Activated CD4-positive, alpha-beta T cell treated with anti-CD3 and anti-CD28 coated beads, Interleukin-2, amount 50 U/mL, for 4 hours (primary cell): ENCODE results near the gene FAM24B.
"Not testable (repeated sequence)": the region's sequence is repeated elsewhere in the genome, so short reads cannot be mapped to it uniquely, and the experiment has no call there.

Source experiments
- DNase-seq, 2 experiments: peaks; one replicate each; pipeline ENCODE4 v3.0.0-alpha.2; 2020

Gene FAM24B, protein sequence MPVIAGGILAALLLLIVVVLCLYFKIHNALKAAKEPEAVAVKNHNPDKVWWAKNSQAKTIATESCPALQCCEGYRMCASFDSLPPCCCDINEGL

DNA sequence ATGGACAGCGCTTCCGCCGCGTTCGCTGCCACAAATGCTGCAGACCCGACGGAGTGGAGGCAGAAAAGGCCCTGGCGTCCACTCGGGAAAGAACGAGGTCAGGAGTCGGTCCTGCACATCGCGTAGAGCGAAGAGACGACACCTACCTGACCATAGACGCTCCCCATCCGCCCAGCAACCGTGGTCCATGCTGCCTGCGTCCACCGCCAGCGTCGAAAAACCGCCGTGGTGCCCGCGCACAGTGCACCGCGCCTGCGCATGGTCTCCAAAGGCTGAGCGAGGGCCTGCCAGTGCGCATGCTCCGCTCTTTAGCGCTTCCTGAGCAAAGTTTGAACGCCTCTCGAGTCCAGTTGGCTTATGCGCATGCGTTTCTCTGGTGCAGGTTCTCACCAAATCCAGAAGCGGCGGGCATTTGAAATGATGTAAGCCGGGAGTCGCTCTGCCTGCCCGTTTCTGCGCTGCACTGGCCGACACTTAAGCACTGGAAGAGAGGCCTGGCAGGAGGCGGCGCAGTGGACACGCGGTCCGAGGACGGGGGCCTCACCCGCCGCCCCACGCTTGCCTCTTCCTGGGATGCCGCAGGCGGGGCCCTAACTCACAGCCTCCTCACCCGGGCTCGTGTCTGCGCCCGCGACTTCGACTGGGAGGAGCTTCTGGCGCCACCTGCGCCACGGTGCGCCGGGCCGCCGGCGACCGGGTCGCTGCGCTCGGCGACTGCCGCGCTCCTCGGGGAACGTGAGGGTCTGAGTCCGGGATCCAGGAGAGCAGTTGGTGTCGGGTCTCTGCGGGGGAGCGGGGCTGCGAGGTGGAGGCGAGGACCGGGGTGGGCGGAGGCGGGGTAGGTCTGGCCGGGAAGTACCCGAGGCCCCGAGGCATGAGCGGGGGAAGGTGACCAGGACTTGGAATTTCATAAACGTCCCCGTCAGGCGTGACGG lies at the start of gene FAM24B:
Gene FAM24B (minus strand): TSS at position 243 of the 935 bp plus-strand sequence. CDS start 29,066 bp downstream, outside the sequence.
- peak; percentile 90 to 95 for DNase-seq

DNA sequence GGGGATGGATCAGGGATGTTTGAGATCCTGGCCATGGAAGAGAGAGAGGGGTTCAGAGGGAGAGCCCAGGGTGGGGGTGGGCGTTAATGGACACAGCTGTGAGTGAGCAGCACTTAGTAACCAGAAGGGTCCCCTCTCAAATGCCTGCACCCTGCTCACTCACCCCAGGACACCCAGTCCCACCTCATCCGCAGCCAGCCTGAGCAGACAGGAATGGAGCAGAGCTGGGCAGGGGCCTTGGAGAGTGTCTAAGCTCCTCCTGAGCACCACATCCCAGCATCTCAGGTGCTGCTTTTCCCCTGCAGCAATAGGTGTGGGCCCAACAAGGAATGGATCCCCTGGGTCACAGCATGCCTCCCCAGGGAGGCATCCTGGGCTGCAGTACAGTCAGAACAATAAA lies 36.3 kb upstream of the FAM24B start:
- DNase-seq, result no peak

DNA sequence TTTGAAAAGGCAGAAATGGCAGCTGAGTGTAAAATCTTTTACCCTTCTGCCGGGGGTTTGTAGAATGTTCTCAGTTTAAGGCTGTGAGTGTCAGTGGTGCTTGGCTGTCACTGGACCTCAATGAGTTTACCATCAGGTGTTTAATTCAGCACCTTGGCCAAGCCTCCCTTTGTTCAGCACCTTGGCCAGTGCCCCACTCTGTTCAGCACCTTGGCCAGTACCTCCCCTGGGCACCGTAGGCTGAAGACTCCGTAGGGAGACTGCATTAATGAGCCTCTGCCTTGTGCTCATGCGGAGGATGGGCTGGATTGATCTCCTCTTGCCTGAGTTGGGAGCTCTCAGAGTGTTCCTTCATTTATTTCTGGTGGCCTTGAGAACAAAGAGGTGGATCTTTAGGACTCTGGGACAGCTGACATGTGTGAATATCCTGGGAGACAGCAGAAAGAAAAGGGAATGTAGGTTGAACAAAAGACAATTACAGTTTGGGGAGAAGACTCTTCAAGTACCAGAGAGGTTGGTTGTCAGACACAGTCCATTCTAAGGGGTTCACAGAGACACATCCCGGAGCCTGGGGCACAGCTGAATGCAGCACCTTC lies 32.6 kb upstream of the FAM24B start:
- DNase-seq, result peak; percentile 42 to 44

DNA sequence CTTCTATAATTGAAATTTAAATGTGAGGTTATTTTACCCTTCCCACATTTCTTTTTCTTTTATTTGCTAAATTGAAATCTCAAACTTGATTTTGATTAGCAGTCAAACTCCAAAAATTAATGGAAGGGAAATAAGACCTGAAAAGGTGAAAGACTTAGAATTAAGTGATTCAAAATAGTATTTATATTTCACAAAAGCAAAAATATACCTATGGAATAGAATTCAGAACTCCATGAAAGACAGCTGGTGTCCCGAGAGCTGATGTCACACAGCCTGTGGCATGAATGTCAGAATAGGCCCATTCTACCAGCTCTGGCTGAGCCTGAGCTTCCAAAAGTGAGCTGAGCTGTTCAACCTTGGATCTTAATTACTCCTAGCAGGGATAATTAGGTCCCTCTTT lies 30.9 kb upstream of the FAM24B start, which contains the start of gene FAM24A:
Gene FAM24A (plus strand): TSS at position 301 of the 400 bp plus-strand sequence. CDS start 1,025 bp downstream, outside the sequence.
- DNase-seq, result no peak

DNA sequence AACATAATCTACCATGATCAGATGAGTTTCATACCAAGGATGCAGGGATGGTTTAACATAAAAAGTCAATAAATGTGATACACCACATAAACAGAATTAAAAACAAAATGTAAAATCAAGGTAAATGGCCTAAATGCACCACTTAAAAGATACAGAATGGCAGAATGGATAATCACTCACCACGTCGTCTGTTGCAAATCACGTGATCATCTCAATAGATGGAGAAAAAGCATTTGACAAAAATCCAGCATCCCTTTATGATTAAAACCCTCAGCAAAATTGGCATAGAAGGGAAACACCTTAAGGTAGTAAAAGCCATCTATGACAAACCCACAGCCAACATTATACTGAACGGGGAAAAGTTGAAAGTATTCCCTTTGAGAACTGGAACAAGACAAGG lies 24.5 kb upstream of the FAM24B start:
- DNase-seq, result not testable (repeated sequence)

DNA sequence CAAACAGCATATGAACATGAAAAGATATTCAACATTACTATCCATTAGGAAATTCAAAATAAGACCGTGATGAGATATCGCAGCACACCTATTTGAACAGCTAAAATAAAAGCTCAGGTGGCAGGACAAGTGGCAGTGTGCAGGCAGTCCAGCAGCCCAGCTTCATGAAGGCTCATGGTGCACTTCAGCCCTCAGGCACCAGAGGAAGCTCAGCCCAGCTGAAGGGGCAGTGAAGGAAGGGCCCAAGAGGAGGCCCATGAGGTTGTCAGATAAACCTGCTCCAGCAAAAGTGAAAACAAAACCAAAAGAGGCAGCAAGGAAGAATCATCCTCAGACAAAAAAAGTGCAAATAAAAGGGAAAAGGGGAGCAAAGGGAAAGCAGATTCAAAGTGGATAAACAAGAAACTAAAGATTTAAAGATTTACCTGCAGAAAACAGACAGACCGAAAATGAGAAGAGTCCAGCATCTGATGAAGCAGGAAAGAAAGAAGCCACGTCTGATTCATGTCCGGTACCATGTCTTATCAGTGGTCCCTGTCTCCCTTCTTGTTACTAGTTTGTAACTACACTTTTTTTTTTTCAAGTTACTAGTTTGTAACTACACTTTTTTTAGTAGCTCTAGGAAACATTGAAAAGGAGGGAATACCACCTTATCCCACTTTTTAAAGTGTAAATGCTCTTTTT lies 15.0 kb upstream of the FAM24B start:
- DNase-seq, result no peak

DNA sequence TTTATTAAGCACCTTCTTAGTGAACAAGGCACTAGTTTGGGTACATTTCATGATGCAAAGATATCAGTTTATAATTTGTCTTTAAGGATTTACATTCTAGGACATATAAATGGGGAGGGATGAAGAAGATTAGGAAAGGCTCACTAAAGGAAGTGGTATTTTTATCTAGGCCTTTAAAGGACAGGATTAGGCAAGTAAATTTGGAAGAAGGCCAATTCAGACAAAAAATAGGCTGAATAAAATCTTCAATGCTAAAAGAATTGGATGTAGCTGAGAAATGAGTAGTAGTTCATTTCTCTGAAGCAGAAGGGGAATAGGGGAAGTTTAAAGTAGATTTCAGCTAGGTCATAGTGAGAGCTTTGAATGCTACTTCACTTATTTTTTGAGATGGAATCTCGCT lies 4.8 kb upstream of the FAM24B start:
- no peak for DNase-seq

DNA sequence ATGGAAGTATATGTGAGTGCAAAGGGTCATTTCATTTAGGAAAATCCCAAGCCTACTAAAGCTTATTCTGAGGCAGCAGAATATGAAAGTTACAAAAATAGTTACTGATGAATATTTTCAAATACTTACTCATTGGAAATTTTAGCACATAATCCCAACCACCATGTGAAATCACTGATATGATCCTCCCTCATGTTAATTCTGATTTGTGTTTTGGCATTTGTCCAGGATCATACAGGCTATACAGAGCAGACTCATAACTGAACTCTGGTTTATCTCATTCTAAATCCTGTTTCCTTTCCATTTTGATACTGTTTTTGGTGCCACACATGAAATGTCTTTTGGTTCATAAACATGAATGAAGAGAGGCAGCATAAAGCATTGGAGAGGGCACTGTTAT lies 3.4 kb upstream of the FAM24B start:
- DNase-seq, result no peak

DNA sequence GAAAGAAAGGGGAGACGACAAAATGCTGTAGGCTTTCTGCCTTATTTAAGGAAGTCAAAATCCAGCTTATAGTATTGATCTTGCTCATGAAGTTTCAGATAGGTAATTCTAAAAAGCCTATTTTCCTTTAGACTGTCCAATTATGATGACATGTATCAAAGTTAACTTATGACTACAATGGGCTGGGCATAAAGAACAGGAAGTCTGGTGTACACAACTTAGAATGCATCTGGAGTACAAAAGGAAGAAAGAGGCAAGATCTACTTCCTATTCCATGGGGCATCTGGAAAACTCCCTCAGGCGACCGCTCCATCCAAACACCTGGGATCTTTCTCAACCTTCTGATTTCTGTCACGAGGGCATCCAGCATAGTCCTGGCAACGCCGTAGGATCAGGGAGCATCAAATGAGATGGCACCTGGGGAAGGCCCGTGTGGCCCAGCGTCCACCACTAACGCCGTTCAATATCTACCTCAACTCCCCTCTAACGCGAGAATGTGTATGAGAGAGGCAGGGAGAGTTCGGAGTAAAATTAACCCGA lies 512 bp downstream of the FAM24B start:
- no peak for DNase-seq

DNA sequence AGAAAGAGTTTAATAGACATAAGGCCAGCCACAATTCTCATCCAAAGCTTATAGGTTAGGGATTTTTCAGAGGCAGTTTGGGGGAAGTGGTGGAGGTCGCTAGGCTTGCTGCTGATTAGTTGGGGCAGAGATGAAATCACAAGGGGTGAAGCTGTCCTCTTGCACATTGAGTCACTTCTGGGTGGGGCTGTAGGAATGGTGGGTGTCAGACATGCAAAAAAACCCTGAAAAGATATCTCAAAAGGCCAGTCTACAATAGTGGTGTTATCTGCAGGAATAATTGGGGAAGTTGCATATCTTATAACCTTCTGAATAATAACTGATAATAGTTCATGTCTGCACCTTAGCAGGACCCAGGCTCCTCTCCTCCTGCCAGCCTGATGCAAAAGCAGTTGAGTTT lies 2.1 kb downstream of the FAM24B start:
- no peak for DNase-seq

DNA sequence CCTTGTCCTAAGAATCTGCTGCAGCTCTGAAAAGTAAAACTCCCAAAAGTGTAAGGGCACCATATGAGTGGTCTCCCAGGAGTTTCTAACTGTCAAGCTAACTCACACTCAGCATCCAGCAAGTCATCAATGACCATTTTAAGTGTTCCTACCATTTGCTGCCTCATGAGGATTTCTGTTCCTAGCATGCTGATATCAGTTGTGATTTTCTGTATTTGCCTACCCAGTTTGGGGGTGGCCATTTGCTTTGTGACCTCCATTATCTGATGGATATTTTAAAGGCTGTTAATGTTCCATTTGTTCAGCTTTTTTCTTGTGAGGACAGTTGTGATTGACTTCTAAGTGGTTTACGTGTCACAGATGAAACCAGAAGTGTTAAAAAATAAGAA lies 2.9 kb downstream of the FAM24B start:
- DNase-seq, result no peak

DNA sequence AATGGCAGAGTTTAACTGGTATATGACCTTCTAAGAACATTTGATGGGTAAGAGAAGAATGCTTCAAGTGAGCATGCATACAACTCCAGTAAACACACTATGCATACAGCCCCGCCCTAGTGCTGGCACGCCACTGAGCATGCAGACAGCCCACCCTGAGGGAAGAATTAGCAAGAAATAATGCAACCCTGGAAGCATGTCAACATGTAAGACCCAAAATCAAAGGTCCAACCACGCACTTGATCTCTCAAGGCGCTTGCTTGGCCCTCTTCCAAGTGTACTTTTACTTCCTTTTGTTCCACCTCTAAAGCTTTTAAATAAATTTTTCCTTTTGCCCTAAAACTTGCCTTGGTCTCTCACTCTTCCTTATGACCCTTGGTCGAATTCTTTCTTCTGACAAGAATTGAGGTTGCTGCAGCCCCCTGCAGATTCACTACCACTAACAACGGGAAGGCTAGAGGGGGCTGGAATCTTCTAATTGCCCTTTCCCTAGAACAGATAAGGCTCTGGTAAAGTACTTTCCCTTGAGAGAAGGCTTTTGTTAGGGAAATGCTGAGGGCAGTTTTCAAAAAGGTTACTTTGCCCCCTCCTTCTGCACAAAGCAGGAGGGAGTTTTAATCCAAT lies 3.4 kb downstream of the FAM24B start:
- DNase-seq, result no peak

DNA sequence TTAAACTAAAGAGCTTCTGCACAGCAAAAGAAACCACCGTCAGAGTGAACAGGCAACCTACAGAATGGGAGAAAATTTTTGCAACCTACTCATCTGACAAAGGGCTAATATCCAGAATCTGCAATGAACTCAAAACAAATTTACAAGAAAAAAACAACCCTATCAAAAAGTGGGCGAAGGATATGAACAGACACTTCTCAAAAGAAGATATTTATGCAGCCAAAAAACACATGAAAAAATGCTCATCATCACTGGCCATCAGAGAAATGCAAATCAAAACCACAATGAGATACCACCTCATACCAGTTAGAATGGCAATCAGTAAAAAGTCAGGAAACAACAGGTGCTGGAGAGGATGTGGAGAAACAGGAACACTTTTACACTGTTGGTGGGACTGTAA lies 7.4 kb downstream of the FAM24B start:
- DNase-seq, result not testable (repeated sequence)

DNA sequence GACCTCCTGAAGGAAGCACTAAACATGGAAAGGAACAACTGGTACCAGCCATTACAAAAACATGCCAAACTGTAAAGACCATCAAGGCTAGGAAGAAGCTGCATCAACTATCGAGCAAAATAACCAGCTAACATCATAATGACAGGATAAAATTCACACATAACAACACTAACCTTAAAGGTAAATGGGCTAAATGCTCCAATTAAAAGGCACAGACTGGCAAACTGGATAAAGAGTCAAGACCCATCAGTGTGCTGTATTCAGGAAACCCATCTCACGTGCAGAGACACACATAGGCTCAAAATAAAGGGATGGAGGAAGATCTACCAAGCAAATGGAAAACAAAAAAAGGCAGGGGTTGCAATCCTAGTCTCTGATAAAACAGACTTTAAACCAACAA lies 10.6 kb downstream of the FAM24B start:
- not testable (repeated sequence) for DNase-seq

DNA sequence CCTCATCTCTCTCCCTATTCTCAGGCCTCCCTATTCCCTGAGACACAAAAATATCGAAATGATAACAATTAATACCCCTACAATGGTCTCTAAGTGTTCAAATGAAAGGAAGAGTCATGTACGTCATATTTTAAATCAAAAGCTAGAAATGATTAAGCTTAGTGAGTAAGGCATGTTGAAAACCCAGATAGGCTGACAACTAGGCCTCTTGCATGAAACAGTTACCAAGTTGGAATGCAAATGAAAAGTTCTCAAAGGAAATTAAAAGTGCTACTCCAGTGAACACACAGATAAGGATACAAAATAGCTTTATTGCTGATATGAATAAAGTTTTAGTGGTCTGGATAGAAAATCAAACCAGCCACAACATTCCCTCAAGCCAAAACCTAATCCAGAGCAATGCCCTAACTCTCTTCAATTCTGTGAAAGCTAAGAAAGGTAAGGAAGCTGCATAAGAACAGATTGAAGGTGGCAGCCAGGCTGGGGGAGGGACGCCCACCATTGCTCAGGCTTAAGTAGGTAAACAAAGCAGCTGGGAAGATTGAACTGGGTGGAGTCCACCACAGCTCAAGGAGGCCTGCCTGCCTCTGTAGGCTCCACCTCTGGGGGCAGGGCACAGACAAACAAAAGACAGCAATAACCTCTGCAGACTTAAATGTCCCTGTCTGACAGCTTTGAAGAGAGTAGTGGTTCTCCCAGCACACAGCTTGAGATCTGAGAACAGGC lies 12.5 kb downstream of the FAM24B start:
- not testable (repeated sequence) for DNase-seq

DNA sequence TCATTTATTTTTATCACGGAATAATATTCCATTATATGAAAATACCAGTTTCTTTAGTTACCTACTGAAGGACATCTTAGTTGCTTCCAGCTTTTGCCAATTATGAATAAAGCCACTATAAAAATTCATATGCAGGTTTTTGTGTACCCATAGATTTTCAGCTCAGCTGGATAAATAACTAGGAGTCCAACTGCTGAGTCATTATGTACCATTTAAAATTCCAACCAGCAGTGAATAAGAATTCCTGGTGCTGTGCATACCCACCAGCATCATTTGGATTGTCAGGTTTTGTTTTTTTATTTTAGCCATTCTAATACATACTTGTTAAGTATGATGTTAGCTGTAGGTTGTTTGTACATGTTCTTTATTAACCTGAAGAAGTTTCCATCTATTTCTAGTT lies 14.5 kb downstream of the FAM24B start:
- DNase-seq, result no peak

DNA sequence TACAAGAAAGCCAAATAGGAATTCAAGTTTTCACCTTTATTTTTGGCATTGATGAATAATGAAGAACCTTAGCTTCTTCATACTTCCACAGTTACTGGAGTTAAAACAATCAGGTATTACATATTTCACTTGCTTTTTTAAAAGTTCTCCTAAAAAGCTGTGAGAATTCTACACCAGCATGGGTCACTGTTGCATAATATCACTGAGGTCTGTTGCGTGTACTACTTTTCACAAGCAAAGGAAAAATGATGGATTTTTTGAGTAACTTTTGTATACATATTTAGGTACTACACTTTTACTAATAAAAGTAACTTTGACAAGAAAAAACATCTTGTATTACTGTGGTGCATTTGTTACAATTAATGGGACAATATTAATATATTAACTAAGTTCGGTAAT lies 15.2 kb downstream of the FAM24B start:
- DNase-seq, result no peak

DNA sequence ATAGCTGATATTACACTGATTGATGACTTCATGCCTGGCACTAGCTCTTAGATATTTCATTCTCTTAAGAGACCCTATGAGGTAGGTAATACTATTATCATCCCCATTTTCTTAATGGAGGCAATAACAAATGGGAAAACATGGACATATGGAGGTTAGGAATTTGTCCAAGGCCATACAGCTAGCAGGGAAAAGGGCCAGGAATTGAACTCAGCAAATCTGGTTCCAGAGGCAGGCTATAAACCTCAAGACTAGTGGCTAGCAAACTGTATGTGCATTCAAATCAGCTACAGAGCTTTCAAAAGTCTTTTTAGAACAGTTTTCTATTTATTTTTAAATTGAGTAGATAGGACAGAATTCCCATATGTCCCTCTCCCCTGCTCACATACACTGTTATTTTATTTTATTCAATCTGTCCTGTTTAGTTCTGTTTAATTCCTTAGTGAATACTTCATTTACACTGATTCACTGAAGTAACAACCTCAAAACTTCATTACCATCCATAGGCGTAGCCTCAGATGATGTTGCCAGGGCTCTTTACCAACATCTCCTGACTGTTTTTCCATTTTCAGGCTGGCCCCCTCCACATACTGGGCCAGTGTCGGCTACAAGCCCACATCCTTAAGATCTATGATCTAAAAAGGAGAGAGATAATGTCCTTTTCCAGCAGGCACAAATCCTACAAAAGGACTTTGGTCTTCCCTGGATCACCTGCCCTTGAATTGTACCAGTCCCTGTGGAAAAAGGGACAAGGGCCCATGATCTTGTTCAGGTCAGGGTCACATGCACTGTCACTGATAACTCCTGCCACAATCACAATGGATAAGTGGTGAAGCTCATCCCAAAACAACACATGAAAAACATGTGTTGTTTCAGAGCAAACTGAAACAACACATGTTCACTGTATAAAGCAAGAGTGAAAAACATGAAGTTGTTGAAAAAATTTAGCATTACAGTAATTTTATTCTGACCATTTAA lies 15.9 kb downstream of the FAM24B start:
- no peak for DNase-seq

DNA sequence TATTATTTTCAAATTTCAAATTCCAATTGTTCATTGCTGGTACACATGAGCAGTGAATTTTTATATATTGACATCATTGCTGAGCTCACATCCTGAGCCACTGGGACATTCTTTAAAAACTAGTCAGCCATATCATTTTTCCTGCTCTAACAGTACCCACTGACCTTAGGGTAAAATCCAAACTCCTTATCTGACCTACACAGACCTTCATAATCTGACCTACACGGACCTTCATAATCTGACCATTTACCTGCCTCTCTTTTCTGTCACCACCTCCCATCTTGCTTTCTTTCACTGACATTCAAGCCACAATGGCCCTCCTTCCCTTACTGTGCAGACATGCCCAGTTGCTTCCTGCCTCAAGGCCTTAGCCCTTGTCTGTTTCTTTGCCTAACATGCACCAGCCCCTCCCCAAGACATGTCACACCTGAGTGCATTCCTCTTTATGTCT lies 17.6 kb downstream of the FAM24B start:
- DNase-seq, result no peak

DNA sequence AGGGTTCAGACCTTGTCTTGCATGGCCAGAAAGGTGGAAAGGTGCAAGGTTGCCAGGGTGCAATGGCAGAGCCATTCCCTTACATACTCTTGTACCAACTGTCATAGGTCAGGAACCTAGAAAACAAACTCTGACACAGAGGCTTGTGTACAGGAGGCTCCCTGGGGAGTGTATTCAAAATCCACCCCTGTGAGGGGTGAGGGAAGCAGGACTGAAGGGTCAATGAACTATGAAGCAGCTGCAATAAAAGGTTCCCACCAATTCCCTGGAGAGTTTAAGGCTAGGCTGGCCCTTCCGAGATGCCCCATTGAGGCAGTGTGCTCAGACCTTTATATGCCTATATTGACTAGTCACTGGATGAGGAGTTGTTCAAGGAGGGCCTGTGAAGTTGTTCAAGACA lies 19.9 kb downstream of the FAM24B start:
- no peak for DNase-seq

DNA sequence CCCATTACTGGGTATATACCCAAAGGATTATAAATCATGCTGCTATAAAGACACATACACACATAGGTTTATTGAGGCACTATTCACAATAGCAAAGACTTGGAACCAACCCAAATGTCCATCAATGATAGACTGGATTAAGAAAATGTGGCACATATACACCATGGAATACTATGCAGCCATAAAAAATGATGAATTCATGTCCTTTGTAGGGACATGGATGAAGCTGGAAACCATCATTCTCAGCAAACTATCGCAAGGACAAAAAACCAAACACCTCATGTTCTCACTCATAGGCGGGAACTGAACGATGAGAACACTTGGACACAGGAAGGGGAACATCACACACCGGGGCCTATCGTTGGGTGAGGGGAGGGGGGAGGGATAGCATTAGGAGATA lies 21.3 kb downstream of the FAM24B start:
- DNase-seq, result not testable (repeated sequence)
